Neural crest cell (in vitro differentiated cells): ENCODE measurements around the gene XYLT2. TPM values are rescaled to one million over a fixed set of nuclear protein-coding genes. Genes with fewer than 3 reads are reported as not detected.
A peak's percentile ranks its signal among the peaks of the same experiment; 100 is the strongest.
"Not testable (repeated sequence)": the region's sequence is repeated elsewhere in the genome, so short reads cannot be mapped to it uniquely, and the experiment has no call there.

Experiments
- DNase-seq: peaks from one replicate; pipeline ENCODE4 v3.0.0; 2021; ENCODE audit warnings: low read depth, mixed read lengths, low spot score
- H3K27ac Mint-ChIP-seq: one replicate; pipeline ENCODE4 v1.8.0; 2021; ENCODE audit warnings: mild to moderate bottlenecking, mixed read lengths; ENCODE audit not compliant: unreplicated experiment
- H3K27me3 Mint-ChIP-seq: 2 replicates; pipeline ENCODE4 v1.8.0; 2021; ENCODE audit warnings: low read depth, mild to moderate bottlenecking, mixed read lengths
- H3K36me3 Mint-ChIP-seq: 2 replicates; pipeline ENCODE4 v1.8.0; 2021; ENCODE audit warnings: low read depth, mild to moderate bottlenecking, mixed read lengths
- H3K4me1 Mint-ChIP-seq: 2 replicates; pipeline ENCODE4 v1.8.0; 2021; ENCODE audit warnings: mixed read lengths
- H3K4me3 Mint-ChIP-seq: one replicate; pipeline ENCODE4 v1.8.0; 2021; ENCODE audit warnings: mild to moderate bottlenecking, mixed read lengths
- H3K9me3 Mint-ChIP-seq: 2 replicates; pipeline ENCODE4 v1.8.0; 2021; ENCODE audit warnings: mixed read lengths
- CTCF ChIP-seq: fragments of 200-600 bp; sonication (generic); conservative IDR thresholded peaks from 2 replicates; pipeline ENCODE4 v1.5.0; 2021; ENCODE audit warnings: antibody characterized with exemption, mild to moderate bottlenecking
- total RNA-seq: library from RNA; stranded (reverse); gene quantifications from 2 replicates; pipeline ENCODE4 v1.2.1, GENCODE V29; 2021

Gene XYLT2
- total RNA-seq, 1 donor from 2014 or later = 23.4 TPM

GRCh38 chr17:50328363-50329325 lies 17.3 kb upstream of the XYLT2 start:
- H3K4me3 Mint-ChIP-seq = no peak overlapping the region
- no peak overlapping the region for H3K27ac Mint-ChIP-seq
- no peaks in the 10 kb centered on the region for H3K27me3 Mint-ChIP-seq
- DNase-seq = no peak
- no peaks in the 10 kb centered on the region for H3K9me3 Mint-ChIP-seq
- H3K36me3 Mint-ChIP-seq = no peaks in the 10 kb centered on the region
- H3K4me1 Mint-ChIP-seq = peaks cover 3% of the 10 kb centered on the region
- TF ChIP-seq CTCF = no peak

- Mint-ChIP-seq H3K27me3 (no peaks in the 10 kb centered on the region), H3K9me3 (no peaks in the 10 kb centered on the region), H3K36me3 (no peaks in the 10 kb centered on the region), H3K4me1 (peaks cover 10% of the 10 kb centered on the region), H3K4me3 (no peak overlapping the region), H3K27ac (no peak overlapping the region)
- no peak for DNase-seq
- TF ChIP-seq CTCF = no peak
Measured at GRCh38 chr17:50329716-50330115, 16.2 kb upstream of the XYLT2 start.

GRCh38 chr17:50330151-50330775 lies 15.7 kb upstream of the XYLT2 start:
- Mint-ChIP-seq H3K4me1 (peaks cover 10% of the 10 kb centered on the region), H3K27ac (peak overlapping the region; percentile 13), H3K36me3 (no peaks in the 10 kb centered on the region), H3K9me3 (no peaks in the 10 kb centered on the region), H3K4me3 (no peak overlapping the region), H3K27me3 (no peaks in the 10 kb centered on the region)
- no peak for DNase-seq
- TF ChIP-seq CTCF = no peak

GRCh38 chr17:50331085-50331791 lies 14.7 kb upstream of the XYLT2 start:
- H3K4me3 Mint-ChIP-seq = no peak overlapping the region
- H3K9me3 Mint-ChIP-seq = no peaks in the 10 kb centered on the region
- no peaks in the 10 kb centered on the region for H3K36me3 Mint-ChIP-seq
- H3K27me3 Mint-ChIP-seq = no peaks in the 10 kb centered on the region
- TF ChIP-seq CTCF = no peak
- no peak for DNase-seq
- no peak overlapping the region for H3K27ac Mint-ChIP-seq
- peaks cover 10% of the 10 kb centered on the region for H3K4me1 Mint-ChIP-seq

GRCh38 chr17:50332196-50332595 lies 13.7 kb upstream of the XYLT2 start:
- TF ChIP-seq CTCF = no peak
- Mint-ChIP-seq H3K4me3 (no peak overlapping the region), H3K27ac (no peak overlapping the region), H3K9me3 (no peaks in the 10 kb centered on the region), H3K27me3 (no peaks in the 10 kb centered on the region), H3K4me1 (peaks cover 10% of the 10 kb centered on the region), H3K36me3 (no peaks in the 10 kb centered on the region)
- no peak for DNase-seq

- Mint-ChIP-seq H3K27ac (peak overlapping the region; percentile 76), H3K4me3 (peak overlapping the region; percentile 34)
- DNase-seq, H3K9me3 Mint-ChIP-seq, H3K36me3 Mint-ChIP-seq, H3K4me1 Mint-ChIP-seq, H3K27me3 Mint-ChIP-seq: not testable (repeated sequence)
Measured at GRCh38 chr17:50333291-50334057, 12.5 kb upstream of the XYLT2 start.
